A673 (cell line): ENCODE measurements around the gene ACTL8. TPM values are rescaled to one million over a fixed set of nuclear protein-coding genes. Genes with fewer than 3 reads are reported as not detected.

Experiments used
- BruUV-seq: library from RNA; stranded (reverse); fragments of 400-500 nt; replicated peaks from 2 replicates; lab custom pipeline; 2021; lab: Mats Ljungman, UMichigan
- CTCF ChIA-PET: fragments of 300-600 bp; sonication (Branson Sonifier 250); formaldehyde crosslinking; loops from one replicate; lab custom pipeline; 2022; ENCODE audit warnings: antibody characterized with exemption; lab: Charles Lee
- POLR2A ChIA-PET: fragments of 300-600 bp; sonication (Branson Sonifier 250); formaldehyde crosslinking; loops from one replicate; lab custom pipeline; 2022; ENCODE audit warnings: antibody characterized with exemption; ENCODE audit not compliant: low non-redundant PET; lab: Charles Lee
- DNase-seq: peaks from one replicate; pipeline ENCODE4 v3.0.0-alpha.2; 2015; ENCODE audit warnings: low spot score
- H3K27ac ChIP-seq: fragments of 200-600 bp; sonication (generic); 2 replicates; pipeline ENCODE4 v1.5.1; 2016; ENCODE audit warnings: mixed run types, low read depth, mild to moderate bottlenecking, mixed read lengths, antibody characterized with exemption, low read length; ENCODE audit not compliant: poor library complexity, severe bottlenecking
- H3K27me3 ChIP-seq: fragments of 200-600 bp; sonication (generic); replicated peaks from 2 replicates; pipeline ENCODE4 v1.6.1; 2017; ENCODE audit warnings: mixed run types, low read depth, mild to moderate bottlenecking, mixed read lengths, antibody characterized with exemption, low read length; ENCODE audit not compliant: insufficient read depth, poor library complexity
- H3K36me3 ChIP-seq: fragments of 200-600 bp; sonication (generic); 2 replicates; pipeline ENCODE4 v1.6.1; 2016; ENCODE audit warnings: mixed run types, mild to moderate bottlenecking, mixed read lengths, antibody characterized with exemption, low read length; ENCODE audit not compliant: insufficient read depth, poor library complexity, severe bottlenecking
- H3K4me1 ChIP-seq: fragments of 200-600 bp; sonication (generic); 2 replicates; pipeline ENCODE4 v1.6.1; 2017; ENCODE audit warnings: mixed run types, mild to moderate bottlenecking, mixed read lengths, antibody characterized with exemption, low read length; ENCODE audit not compliant: insufficient read depth, poor library complexity, severe bottlenecking
- H3K4me3 ChIP-seq: fragments of 200-600 bp; sonication (generic); 2 replicates; pipeline ENCODE4 v1.5.1; 2016; ENCODE audit warnings: low read depth, mixed run types, mild to moderate bottlenecking, mixed read lengths, low read length; ENCODE audit not compliant: poor library complexity, severe bottlenecking
- H3K9me3 ChIP-seq: fragments of 200-600 bp; sonication (generic); 2 replicates; pipeline ENCODE4 v1.6.1; 2016; ENCODE audit warnings: mixed run types, low read depth, mild to moderate bottlenecking, mixed read lengths, antibody characterized with exemption, low read length; ENCODE audit not compliant: poor library complexity, severe bottlenecking
- EZH2 ChIP-seq: fragments of 200-600 bp; sonication (generic); IDR thresholded peaks from 2 replicates; pipeline ENCODE4 v1.6.1; 2017; ENCODE audit warnings: borderline replicate concordance, low read depth, mild to moderate bottlenecking, mixed read lengths, antibody characterized with exemption, low read length; ENCODE audit not compliant: poor library complexity, severe bottlenecking
- intact Hi-C: fragments of 100-400 bp; cut with micrococcal nuclease; formaldehyde crosslinking; loops from one replicate; pipeline ENCODE4 v1.10.0; 2022; ENCODE audit not compliant: unreplicated experiment
- total RNA-seq: library from RNA; stranded (reverse); gene quantifications from 2 replicates; pipeline ENCODE4 v1.2.3, GENCODE V29; 2021
- TF ChIP-seq, protein P1 (sequence below): fragments of 300-800, 200-600 bp; sonication (generic); conservative IDR thresholded peaks from 2 replicates; pipeline ENCODE4 v1.5.1; 2017; ENCODE audit warnings: low read depth, mild to moderate bottlenecking, antibody characterized with exemption, low read length, moderate library complexity, mixed read lengths

Gene ACTL8
- total RNA-seq, 1 experiment from 2014 or later = 0.28 TPM

DNA sequence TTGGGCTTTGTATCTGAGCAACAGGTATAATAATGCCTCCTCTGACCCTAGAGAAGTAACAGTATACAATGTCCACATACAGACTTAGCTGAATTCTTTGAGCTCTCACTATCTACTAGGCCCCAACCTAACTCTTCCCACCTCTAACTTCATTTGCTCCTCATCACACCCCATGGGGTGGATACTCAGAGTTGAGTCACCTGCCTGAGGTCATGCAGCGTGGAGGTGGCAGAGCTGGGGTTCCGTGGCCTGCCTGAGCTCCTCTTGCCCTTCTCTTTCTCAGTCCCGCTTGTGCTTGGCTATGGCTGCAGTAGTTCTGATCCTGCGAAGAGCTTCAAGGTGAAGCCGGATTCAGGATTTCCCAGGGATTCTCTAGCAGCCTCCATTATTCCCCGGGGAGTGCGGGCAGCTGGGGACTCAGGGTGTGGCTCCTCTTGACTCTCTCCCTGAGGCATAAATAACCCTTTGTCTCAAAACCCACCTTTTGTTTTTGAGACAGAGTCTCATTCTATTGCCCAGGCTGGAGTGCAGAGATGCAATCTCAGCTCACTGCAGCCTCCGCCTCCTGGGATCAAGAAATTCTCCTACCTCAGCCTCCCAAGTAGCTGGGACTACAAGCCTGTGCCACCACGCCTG, 29.9 kb upstream of the ACTL8 start:
- H3K4me3 ChIP-seq = no peak overlapping the region
- POLR2A ChIA-PET = no interaction called here
- no peak for TF ChIP-seq EZH2
- no peaks in the 10 kb centered on the region for H3K9me3 ChIP-seq
- no TSS peak for BruUV-seq
- CTCF ChIA-PET = no interaction called here
- H3K27me3 ChIP-seq = no peaks in the 10 kb centered on the region
- H3K27ac ChIP-seq = no peak overlapping the region
- no peak for DNase-seq
- H3K4me1 ChIP-seq = no peaks in the 10 kb centered on the region
- H3K36me3 ChIP-seq = no peaks in the 10 kb centered on the region
- intact Hi-C loops = no loop called here

DNA sequence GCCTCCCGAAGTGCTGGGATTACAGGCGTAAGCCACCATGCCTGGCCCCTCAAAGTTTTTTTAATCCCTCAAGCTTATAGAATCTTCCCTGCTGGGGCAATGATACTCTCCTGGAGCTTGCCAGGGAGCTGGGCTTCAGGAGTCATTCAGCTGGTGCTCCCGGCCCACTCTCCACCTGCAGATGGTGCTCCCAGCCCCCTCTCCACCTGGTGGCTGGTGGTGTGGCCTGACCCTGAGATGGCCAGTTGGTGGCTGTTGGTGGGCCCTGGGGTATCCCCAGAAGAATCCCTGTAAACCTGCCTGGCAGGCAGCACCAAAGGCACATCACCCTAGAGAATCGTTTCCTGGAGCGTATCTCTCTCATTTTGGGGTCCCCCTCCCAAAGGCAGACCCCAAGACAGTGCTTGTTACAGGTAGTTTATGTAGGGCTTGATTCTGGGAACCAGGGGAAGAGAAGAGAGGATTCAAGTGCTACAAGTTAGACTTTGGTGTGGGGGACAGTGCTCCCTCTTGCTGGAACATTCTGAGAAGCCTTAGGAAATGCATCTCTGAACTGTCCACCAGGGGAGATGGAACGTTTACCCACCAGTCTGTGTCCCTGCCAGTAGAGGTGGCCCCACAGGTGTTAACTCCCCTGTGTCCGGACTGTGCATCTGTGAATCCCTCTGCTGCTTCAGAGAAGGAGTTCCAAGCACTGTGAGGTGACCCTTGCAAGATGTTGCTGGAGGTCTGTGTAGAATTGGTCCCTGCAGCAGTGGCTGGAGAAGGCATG, 29.1 kb upstream of the ACTL8 start:
- Histone ChIP-seq H3K4me1 (no peaks in the 10 kb centered on the region), H3K27ac (no peak overlapping the region), H3K9me3 (no peaks in the 10 kb centered on the region), H3K4me3 (no peak overlapping the region), H3K27me3 (no peaks in the 10 kb centered on the region), H3K36me3 (no peaks in the 10 kb centered on the region)
- ChIA-PET POLR2A (interaction anchor here (0.6 kb wide), 1 partner anchor 942 kb away, joined by 5 read pairs; no protein-coding TSS in a partner anchor), CTCF (no interaction called here)
- no peak for DNase-seq
- TF ChIP-seq EZH2 = no peak
- TF ChIP-seq, protein P1, sequence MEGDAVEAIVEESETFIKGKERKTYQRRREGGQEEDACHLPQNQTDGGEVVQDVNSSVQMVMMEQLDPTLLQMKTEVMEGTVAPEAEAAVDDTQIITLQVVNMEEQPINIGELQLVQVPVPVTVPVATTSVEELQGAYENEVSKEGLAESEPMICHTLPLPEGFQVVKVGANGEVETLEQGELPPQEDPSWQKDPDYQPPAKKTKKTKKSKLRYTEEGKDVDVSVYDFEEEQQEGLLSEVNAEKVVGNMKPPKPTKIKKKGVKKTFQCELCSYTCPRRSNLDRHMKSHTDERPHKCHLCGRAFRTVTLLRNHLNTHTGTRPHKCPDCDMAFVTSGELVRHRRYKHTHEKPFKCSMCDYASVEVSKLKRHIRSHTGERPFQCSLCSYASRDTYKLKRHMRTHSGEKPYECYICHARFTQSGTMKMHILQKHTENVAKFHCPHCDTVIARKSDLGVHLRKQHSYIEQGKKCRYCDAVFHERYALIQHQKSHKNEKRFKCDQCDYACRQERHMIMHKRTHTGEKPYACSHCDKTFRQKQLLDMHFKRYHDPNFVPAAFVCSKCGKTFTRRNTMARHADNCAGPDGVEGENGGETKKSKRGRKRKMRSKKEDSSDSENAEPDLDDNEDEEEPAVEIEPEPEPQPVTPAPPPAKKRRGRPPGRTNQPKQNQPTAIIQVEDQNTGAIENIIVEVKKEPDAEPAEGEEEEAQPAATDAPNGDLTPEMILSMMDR = no peak
- intact Hi-C loops = no loop called here
- BruUV-seq = no TSS peak

DNA sequence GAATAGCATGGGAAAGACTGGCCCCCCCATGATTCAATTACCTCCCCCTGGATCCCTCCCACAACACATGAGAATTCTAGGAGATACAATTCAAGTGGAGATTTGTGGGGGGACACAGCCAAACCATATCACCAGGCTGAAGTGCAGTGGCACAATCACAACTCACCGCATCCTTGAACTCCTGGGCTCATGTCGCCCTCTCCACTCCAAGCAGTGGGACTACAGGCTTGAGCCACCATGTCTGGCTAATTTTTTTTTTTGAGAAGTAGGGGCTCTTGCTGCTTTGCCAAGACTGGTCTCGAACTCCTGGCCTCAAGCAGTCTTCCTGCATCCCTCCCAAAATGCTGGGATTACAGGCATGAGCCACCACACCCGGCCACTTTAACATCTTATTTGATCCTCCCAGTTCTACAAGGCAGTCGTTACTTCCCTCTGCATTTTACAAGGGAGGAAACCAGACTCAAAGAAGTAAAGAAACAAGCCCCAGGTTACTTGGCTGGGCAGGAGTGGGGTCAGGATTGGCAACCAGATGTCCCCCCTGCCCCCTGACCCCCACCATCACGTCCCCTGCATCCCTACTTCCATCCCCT, 26.9 kb upstream of the ACTL8 start:
- Histone ChIP-seq H3K36me3 (no peaks in the 10 kb centered on the region), H3K4me3 (no peak overlapping the region), H3K9me3 (no peaks in the 10 kb centered on the region), H3K27ac (no peak overlapping the region), H3K27me3 (no peaks in the 10 kb centered on the region), H3K4me1 (no peaks in the 10 kb centered on the region)
- no peak for DNase-seq
- ChIA-PET POLR2A (no interaction called here), CTCF (no interaction called here)
- no peak for TF ChIP-seq EZH2
- TF ChIP-seq, protein P1 = no peak
- intact Hi-C loops = no loop called here
- BruUV-seq = no TSS peak
